Right forelimb (tissue), 1 donor: ENCODE results near the gene EFS.

Experiments used
- DNase-seq: peaks from one replicate; pipeline ENCODE4 v3.0.0-alpha.2; 2018

The EFS gene

DNA sequence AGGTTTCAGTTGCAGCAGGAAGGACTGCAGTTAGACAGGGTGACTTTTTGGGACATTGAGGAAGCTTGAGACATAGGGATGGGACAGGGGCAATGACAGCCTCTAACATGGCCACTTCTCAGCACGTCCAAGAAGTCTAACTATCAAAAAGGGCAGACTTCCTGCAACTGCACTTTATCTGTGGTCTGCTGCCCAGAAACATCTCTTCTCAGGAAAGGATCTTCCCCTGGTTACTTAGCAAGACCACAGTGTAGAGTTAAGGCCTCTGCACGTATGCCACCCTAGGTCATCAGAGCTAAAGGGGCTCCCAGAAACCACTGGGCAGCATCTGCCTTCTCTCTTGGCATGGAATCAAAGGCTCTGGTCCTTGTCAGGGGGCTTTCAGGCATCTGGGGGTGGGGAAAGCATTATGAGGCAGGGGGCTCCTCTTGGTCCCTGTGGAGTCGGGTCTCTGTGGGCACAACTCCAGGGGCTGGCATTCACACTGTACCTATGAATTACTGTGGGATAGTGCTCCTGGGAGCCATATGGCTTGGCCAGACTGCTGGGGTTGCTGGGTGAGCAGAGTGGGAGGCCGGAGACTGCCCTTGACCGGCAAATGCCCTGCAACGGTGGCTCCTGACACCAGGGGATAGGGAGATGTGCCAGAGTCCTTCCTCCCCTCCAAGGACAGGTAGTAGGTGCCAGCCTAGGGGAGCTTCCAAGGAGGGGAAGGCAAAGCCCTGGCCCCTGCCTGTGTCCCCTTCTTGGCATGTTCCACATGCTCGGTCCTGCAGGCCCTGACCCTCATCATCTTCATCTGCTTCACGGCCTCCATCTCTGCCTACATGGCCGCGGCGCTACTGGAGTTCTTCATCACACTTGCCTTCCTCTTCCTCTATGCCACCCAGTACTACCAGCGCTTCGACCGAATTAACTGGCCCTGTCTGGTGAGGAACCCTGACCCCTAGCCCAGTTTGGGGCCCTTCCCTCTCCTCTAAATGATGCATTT is 12.9 kb upstream of the EFS start:
- DNase-seq = no peak

DNA sequence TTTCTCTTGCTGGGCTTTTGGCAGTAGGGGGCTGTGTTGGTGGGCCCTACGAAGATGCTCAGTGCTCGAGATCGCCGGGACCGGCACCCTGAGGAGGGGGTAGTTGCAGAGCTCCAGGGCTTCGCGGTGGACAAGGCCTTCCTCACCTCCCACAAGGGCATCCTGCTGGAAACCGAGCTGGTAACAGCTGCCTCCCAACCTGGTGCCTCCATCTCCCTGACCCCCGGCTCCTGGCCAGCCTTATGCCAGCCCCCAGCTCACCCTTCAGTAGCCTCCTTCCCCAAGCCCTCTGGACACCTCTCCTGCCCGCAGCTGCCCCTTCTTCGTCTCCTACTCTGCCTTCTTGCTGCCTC is 12.2 kb upstream of the EFS start:
- no peak for DNase-seq

DNA sequence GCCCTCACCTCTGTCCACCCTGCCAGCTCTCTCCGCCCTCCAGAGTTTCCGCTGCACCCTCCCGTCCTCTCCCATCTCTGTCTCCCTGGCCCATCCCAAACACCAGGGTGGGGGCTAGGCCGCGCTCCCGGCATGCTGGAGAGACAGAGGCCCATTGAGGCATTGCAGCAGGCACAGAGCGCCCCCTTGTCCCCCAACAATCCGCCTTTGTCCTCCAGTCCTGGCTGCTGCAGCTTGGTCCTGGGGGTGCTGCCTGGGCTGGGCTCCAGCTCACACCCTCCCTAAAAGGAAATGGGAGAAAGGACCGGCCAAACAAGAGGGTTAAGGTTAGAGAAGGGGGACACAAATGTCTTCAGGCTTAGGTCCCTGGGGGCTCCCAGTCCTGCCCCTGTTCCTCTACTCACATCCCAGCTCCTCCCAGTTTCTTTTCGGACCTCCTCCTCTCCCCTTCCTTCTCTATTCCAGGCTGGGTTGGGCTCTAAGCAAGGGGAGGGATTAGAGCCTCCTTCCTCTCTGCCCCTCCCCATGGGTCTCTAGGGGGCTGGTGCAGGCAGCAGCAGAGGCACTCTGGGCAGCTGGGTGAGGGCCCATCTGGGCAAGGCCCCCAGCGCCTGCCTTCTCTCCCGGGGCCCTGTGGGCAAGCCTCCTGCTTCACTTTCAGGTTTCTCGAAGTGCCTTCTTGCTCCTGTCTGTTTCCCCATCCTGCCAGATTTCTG is 11.7 kb upstream of the EFS start, which contains the start of gene CMTM5:
TSS of gene CMTM5 (plus strand) at position 565 of the 716 bp plus-strand sequence. CDS start 206 bp downstream, outside the sequence.
- peak; percentile 67 for DNase-seq

DNA sequence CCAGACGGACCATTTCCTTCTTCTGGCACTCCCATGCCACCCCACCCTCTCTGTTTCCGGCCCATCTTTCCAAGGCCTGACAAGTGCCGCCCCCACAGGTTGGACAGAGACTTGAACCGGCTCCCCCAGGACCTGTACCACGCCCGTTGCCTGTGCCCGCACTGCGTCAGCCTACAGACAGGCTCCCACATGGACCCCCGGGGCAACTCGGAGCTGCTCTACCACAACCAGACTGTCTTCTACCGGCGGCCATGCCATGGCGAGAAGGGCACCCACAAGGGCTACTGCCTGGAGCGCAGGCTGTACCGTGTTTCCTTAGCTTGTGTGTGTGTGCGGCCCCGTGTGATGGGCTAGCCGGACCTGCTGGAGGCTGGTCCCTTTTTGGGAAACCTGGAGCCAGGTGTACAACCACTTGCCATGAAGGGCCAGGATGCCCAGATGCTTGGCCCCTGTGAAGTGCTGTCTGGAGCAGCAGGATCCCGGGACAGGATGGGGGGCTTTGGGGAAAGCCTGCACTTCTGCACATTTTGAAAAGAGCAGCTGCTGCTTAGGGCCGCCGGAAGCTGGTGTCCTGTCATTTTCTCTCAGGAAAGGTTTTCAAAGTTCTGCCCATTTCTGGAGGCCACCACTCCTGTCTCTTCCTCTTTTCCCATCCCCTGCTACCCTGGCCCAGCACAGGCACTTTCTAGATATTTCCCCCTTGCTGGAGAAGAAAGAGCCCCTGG is 10.7 kb upstream of the EFS start:
- DNase-seq = no peak

DNA sequence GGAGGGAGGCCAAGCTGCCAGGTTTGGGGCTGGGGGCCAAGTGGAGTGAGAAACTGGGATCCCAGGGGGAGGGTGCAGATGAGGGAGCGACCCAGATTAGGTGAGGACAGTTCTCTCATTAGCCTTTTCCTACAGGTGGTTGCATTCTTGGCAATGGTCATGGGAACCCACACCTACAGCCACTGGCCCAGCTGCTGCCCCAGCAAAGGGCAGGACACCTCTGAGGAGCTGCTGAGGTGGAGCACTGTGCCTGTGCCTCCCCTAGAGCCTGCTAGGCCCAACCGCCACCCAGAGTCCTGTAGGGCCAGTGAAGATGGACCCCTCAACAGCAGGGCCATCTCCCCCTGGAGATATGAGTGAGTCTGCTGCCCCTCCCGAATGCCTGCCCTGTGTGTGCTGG is 8.1 kb upstream of the EFS start:
- no peak for DNase-seq

DNA sequence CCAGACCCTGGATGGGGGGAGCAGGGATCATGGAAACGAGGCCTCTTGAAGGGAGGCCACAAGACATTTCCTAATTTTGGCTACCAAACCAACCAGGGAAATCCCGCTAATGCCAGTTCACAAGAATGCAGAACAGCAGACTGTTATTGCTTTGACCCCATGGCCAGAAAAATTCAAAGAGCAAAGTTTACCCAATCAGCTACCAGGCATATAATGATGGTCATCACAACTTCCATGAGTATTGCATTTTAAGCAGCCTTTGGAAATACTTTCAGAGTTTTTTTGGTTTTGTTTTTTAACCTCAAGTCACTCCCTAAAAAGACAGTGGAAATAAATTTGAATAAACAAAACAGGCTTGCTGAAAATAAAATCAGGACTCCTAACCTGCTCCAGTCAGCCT is 7.5 kb upstream of the EFS start, which contains the start of gene IL25:
TSS of gene IL25 (plus strand) at position 301 of the 400 bp plus-strand sequence.
- no peak for DNase-seq

DNA sequence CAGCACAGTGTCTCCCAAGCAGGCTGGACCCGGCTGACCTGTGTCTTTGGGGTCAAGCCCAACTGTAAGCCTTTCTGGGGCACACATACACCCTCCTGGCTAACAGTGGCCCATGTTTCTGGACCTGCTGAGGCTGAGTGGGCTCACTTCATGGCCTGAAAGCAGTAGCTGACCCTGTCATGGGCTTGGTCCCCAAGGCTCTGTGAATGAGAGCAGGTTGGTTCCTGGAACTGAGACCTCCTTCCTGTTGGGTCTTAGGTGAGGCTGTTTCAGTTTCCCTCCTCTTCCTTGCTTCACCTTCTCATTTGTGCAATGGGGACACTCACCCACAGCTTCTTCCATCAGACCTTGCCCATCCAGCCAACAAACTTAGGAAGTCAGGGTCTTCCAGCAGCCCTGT is 6.9 kb upstream of the EFS start:
- DNase-seq = no peak

DNA sequence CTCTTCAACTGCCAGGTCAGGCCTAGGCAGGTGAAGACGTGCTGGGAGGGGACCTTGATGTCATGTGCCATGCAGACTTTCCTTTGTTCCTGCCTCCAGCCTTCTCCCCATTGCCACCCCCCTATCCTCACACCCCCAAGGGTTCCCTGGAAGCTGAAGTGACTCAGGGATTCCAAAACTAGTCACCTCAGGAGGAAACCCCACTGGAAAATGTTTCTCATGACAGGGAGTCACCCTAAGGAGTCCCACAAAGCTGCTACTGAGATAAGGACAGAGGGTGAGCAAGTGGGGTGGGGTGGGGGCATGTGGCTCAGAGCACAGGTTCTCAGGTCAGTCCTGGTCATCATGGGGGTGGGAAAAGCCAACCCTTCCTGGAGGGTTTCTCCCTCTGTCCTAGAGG is 5.2 kb upstream of the EFS start:
- DNase-seq = no peak

DNA sequence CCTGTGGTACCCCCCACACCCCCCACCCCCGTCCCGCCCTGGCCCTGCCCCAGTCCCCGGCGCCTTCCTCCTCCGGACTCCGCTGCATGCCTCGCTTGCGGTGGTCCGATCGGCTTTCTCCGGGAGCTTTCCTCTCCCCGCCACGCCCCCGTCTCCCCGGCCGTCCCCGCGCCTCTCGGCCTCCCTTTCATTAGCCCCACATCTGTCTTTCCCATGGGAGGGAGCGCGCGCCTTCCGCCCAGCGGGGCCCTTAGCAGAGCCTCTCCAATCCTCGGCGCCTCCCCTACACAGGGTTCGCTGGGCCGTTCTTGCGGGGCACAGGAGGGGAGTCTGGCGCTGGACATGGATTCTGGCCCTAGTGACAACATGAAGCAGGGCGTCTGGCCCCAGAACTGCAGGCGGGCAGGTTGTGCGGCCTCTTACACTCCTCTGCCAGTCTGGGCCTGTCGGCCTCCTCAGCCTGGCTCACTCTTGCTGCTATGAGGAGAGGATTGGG is 1.5 kb upstream of the EFS start:
- DNase-seq = peak; percentile 90

DNA sequence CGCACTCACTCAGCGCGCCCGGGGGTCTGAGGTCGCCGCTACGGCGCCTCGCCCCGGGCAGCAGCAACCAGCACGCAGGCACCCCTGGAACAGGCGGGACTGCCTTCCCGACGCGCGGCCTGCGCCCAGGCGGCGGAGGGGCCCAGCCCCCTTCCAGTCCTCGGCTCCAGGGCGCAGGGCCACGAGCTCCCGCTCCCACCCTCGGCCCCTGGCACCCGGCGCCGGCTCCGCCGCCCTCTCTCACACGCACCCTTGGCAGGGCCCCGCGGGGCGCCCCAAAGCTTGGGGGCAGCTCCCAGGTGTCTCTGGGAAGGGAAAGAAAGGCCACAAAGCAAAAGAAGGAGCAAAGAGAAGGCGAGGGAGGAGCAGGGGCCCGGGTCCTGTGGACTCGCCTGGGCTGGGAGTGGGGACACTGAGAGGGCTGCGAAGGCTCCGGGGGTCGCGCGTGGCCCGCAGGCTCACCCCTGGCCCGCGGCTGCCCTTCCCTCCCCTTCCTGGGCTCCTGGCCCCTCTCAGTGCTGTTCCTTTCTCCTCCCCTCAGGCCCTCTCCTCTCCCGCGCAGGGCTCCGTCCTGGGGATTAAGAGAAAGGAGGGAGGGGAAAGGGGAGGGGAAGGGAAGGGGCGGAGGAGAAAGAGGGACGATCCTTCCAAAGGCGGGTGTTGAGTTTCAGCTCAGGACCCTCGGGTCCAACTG is 907 bp upstream of the EFS start:
- no peak for DNase-seq

DNA sequence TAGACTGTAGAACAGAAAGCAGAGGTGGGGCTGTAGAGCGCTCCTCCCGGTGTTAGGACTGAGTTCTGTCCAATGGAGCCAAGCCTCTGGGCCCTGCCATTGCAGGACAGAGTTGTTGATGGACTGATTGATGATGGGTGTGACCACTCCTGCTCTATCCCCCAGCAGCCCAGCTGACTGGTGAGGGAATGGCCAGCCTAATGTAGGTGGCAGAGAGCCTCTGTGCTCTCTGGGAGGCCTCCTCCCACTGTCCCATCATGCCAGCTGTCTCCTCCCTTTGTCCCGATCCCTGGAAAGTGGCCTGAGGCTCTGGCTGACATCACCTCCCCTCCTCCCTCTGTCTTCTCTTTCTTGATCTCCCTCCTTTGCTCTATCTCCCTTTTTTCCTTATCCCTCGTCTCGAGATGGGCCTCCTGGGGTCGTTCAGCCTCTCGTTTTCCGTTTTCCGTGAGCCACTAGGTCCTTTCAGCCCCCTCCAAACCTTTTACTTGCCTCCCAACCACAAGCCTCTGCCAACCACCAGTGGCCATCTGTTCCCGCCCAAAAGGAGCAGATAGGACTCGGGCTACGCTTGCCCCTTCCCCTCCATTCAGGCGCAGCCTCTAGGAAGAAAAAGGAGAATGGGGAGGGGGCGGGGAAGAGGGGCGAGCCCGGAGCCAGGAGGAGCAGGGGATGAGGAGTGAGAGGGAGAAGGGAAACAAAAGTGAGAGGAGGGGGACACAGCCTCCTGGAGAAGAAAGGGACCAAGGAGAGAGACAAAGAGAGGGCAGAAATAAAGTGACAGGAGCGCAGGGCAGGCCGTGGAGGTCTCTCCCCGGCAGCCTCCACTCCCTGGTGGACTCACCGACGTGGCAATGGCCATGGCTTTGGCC is 572 bp downstream of the EFS start:
- DNase-seq = peak; percentile 70

DNA sequence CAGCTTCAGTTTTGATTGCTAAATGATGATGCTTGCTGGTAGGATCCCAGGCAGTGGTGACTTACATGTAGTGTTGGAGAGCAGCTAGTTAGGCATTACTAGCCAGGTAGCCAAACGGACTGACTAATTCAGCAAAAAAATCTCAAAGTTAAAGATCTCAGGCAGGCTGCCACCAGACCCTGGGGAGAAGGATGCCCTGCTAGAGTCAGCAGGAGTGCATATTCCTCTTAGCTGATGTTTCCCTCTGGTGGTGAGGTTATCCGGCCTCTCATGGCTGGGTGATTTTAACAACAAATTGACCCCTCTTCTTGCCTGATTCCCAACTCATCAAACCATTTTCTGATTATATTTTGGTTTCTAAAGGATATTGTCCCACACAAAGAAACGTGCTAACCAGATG is 2.8 kb downstream of the EFS start:
- DNase-seq = no peak

DNA sequence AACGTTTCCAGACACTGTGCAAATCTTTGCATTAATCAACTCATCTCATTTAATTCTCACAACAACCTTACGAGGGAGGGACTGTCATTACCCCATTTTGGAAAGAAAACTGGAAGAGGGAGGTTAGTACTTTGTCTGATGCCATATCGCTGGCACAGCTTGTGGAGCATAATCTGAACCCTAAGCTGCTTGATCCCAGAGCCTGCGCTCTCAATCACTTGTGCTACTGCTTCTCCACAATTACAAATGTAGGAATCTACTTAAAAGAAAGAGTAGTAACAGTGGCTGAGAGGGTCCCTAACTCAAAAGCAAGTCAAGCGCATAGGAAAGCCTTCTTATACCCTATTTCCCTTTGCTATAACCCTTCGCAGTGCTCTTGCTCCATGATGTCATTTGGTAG is 3.2 kb downstream of the EFS start:
- no peak for DNase-seq

DNA sequence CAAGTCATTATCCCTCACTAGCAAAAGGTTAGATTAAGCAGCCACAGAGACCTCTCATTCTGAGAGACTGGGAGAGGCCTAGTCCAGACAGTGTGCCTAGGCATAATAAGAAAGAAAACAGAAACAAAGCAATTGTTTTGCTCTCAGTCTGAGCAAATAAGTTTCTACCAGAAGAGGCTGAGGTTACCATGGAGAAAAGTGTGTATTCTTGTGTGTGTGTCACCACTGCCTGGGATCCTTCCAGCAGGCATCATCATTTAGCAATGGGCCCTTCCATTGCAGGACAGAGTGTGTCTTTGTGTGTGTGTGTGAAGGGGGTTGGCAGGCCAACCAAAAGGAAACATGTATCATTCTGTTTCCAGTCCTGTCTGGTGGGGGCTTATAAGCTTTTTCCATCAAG is 3.7 kb downstream of the EFS start:
- peak; percentile 21 for DNase-seq

DNA sequence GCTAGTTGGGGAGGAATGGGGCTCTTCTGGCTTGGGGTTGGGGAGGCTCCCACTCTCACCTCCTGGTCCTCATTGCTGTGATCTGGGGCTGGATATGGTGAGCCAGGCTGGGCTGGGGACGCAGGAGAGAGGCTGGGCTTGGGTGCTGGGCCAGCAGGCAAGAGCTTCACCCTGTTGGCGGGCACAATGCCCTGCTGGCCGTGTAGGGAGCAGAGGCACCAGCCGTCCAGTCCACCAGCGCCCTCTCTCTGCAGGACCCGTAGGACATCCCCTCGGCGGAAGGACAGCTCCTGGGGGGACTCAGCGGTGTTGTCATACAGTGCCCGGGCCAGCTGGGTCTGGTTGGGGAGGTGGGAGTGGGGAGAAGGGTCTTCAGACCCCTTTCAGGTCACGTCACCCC is 4.5 kb downstream of the EFS start:
- DNase-seq = peak; percentile 34

DNA sequence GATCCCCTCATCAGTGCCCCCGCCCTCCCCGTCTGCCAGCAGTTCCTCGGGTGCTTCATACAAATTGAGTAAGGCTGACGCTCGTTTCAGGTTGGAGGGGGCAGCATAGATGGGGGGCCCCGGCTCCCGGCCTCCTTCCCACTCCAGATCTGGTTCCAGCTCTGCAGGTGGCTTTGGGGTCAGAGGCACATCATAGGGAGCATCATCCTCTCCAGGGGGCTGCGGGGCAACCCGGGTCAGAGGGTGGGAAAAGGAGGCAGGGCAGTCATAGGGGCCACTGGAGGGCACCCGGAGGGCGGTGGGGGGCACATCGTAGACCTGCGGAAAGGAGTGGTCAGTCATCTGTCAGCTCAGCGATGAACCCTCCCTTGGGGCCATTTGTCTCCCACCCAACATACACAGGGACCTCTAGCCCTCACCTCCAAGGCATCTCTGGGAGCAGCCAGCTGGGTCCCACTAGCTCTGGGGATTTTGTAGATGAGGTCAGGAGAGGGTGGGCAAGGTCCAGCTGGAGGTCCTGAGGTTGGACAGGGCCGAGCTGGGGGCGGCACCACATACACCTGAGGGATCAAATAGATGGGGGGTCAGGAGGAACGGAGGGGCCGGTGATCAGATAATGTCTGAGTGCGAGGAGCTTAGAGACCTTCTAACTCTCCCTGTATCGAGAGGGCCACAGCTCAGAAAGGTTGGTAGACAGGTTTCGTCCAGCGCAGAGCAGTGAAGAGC is 5.1 kb downstream of the EFS start:
- peak; percentile 41 for DNase-seq

DNA sequence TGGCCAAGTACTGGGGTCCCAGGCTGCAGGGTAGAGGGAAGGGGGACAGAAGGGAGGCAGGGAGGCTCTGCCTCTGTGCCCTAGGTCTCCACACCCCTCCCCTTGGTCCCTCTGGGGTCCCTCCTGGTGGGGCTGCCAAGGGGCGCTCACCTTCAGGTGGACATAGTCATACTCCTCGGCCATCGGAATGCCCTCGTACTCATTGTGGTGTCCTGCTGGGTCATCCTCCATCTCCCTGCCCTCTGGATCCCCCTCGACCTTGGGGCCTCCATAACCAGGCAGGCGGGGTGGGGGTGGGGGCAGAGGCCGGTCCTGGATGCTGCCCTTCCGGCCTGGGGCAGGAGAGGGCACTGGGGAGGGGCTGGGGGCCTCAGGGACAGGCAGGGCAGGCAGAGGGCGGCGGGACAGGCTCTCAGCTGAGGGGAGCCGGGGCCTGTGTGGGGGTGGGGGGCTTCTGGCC is 5.8 kb downstream of the EFS start:
- DNase-seq = peak; percentile 42

DNA sequence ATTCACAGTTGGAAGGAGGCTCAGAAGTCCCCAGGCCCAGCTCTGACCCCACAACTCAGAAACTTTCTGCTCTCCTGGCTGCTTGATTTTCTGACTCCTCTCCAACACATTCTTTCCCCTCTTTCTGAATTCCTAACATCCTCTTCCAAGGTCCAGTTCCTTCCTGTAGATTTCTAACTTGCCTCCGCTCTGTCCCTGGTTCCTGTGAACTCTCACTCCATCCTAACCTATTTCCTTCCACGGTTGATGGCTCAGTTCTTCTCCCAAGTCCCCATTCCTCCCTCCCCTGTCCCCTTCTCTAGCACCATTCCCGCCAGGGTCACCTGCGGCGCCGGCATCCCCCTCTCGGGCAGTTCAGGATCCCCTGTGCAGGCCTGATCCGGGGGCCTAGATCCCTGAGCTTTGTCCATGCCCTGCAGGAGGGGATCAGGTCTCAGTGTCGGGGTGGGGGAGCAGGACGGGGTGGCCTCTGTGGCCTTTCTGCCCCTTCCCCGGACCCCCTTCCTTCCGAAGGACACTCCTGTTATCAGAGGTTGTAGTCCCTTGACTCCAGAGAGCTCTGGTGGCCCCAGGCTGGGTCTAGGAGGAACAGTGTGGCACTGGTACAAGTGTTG is 6.3 kb downstream of the EFS start:
- DNase-seq = peak; percentile 43

DNA sequence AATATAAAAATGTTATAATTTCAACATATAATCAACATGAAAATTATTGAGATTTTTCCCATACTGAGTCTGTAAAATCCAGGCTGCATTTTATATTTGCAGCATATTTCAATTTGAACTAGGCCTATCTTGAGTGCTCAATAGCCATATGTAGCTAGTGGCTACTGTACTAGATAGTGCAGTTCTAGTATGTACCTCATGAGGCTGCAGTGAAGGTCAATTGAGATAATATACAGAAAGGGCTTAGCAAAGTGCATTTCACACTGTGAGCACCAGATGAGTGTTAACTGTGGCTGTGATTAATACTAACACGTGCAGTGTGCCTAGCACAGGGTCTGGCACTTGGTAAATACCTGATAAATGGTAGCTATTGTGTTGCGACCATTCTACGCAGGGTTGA is 6.9 kb downstream of the EFS start:
- peak; percentile 3 for DNase-seq

DNA sequence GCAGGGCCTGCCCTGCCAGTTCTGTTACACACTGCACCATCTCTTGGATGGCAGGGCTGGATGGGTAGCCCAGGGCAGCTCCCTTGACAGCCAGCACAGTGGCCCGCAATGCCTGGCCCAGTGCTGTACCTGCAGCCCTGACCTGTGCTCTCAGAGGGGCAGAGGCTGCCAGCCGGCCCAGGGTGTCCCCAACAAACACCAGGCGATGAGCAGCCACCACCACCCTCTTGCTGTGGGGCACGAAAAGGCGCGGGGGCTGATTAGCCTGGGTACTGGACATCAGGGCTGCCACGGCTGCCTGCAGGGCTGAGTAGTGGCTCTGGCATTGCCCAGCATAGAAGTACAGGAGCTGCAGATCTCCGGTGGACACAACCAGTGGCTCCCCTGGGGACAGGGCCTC is 7.7 kb downstream of the EFS start:
- DNase-seq = peak; percentile 41
